Activated B cell treated with CpG ODN at 0.5 μM for 24 hours (primary cell): ENCODE measurements around the gene PTBP3. TPM values are rescaled to one million over a fixed set of nuclear protein-coding genes. Genes with fewer than 3 reads are reported as not detected.

Experiments used
- ATAC-seq: fragments of 200-7000 bp; cut with Tn5 transposase; one replicate; pipeline ENCODE4 v1.10.0; 2021; ENCODE audit warnings: low read depth, mild to moderate bottlenecking, moderate library complexity
- CTCF ChIA-PET: fragments of 350-600 bp; sonication (Branson Sonifier 250); formaldehyde crosslinking; loops from one replicate; lab custom pipeline; 2021; ENCODE audit warnings: antibody characterized with exemption; lab: Charles Lee
- POLR2A ChIA-PET: fragments of 350-600 bp; sonication (Branson Sonifier 250); formaldehyde crosslinking; loops from one replicate; lab custom pipeline; 2021; ENCODE audit warnings: antibody characterized with exemption; lab: Charles Lee
- DNase-seq: peaks from one replicate; pipeline ENCODE4 v3.0.0; 2022
- H3K27ac Mint-ChIP-seq: one replicate; pipeline ENCODE4 v1.8.0; 2020; ENCODE audit warnings: mixed read lengths
- H3K27me3 Mint-ChIP-seq: one replicate; pipeline ENCODE4 v1.8.0; 2021; ENCODE audit warnings: mixed read lengths
- H3K36me3 Mint-ChIP-seq: one replicate; pipeline ENCODE4 v1.8.0; 2021; ENCODE audit warnings: low read depth, mixed read lengths
- H3K4me1 Mint-ChIP-seq: one replicate; pipeline ENCODE4 v1.8.0; 2021; ENCODE audit warnings: mixed read lengths
- H3K4me3 Mint-ChIP-seq: one replicate; pipeline ENCODE4 v1.8.0; 2020; ENCODE audit warnings: mild to moderate bottlenecking, mixed read lengths
- H3K9me3 Mint-ChIP-seq: one replicate; pipeline ENCODE4 v1.8.0; 2020; ENCODE audit warnings: mixed read lengths
- intact Hi-C: fragments of 100-400 bp; cut with micrococcal nuclease; formaldehyde crosslinking; loops from one replicate; pipeline ENCODE4 v1.15.1; 2024
- total RNA-seq: library from RNA; stranded (reverse); gene quantifications from 2 replicates; pipeline ENCODE4 v1.2.3, GENCODE V29; 2022
- TF ChIP-seq, protein P1 (sequence below): fragments of 200-600 bp; IDR thresholded peaks from one replicate; pipeline ENCODE4 v1.8.0; 2022; ENCODE audit warnings: antibody characterized with exemption, mild to moderate bottlenecking

Gene PTBP3
- total RNA-seq, 1 donor from 2014 or later: 106 TPM

DNA sequence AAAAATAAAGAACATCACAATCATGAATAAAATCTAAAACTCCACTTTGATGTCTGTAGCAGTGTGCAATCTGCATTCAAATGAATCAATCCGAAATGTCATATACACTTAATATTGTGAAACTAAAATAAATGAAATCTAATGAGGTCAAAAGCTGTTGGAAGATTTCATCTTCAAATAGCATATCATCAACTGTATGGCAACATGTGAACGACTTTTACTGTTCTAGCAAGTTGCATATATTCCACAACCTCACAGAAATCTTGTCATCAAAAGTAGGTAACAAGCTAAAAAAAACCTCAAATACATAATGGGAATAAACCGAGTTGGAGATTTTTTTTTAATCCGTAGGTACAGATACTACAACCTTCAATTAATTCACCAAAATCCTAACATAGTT lies 1.2 kb downstream of the PTBP3 start:
- peaks cover 53% of the 10 kb centered on the region for H3K4me1 Mint-ChIP-seq
- no peaks in the 10 kb centered on the region for H3K27me3 Mint-ChIP-seq
- H3K9me3 Mint-ChIP-seq: no peaks in the 10 kb centered on the region
- TF ChIP-seq, protein P1, sequence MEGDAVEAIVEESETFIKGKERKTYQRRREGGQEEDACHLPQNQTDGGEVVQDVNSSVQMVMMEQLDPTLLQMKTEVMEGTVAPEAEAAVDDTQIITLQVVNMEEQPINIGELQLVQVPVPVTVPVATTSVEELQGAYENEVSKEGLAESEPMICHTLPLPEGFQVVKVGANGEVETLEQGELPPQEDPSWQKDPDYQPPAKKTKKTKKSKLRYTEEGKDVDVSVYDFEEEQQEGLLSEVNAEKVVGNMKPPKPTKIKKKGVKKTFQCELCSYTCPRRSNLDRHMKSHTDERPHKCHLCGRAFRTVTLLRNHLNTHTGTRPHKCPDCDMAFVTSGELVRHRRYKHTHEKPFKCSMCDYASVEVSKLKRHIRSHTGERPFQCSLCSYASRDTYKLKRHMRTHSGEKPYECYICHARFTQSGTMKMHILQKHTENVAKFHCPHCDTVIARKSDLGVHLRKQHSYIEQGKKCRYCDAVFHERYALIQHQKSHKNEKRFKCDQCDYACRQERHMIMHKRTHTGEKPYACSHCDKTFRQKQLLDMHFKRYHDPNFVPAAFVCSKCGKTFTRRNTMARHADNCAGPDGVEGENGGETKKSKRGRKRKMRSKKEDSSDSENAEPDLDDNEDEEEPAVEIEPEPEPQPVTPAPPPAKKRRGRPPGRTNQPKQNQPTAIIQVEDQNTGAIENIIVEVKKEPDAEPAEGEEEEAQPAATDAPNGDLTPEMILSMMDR: no peak
- intact Hi-C loops: loop anchor here (2.0 to 10.0 kb wide), 7 partner anchors 115 to 847 kb away; partner anchors contain the start of genes ECPAS, KIAA1958 and SUSD1
- ChIA-PET POLR2A (interaction anchor here (0.6 to 3.2 kb wide), 4 partner anchors 20 to 435 kb away, joined by 4 to 35 read pairs (median 8); partner anchors contain the start of genes HSDL2 and UGCG), CTCF (interaction anchor here (0.9 to 1.0 kb wide), 2 partner anchors 70 to 234 kb away, joined by 3 read pairs; no protein-coding TSS in a partner anchor)
- H3K27ac Mint-ChIP-seq: peak overlapping the region; percentile 85
- DNase-seq (no peak), ATAC-seq (no peak)
- peak overlapping the region; percentile 87 for H3K4me3 Mint-ChIP-seq
- peaks cover 5% of the 10 kb centered on the region for H3K36me3 Mint-ChIP-seq

DNA sequence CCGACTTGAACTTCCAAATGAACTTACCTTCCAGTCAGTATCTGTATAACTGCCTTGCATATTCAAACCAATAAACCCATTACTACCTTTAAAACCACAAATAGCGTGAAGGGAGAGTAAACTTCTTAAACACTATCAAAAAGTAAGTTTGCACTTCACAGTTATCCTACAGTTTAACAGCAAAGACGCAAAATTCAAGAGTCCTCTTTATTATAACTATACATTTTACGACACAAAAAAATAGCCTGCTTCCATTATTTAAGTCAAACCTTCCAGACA lies 1.8 kb downstream of the PTBP3 start:
- intact Hi-C loops: loop anchor here (5.0 to 10.0 kb wide), 4 partner anchors 114 to 407 kb away; no protein-coding TSS in a partner anchor

DNA sequence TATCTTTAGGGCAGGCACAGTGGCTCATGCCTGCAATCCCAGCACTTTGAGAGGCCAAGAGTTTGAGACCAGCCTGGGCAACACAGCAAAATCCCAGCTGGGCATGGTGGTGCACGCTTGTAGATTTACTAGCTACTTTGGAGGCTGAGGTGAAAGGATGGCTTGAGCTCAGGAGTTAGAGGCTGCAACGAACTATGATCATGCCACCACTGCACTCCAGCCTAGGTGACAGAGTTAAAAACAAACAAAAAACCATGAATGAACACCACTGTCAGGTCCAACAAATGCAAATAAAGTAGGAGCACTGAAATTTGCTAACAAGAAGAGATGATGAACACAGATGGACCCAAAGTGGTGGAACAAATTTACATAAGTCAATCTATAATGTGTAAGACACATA lies 4.9 kb downstream of the PTBP3 start:
- TF ChIP-seq, protein P1: no peak
- ChIA-PET CTCF (interaction anchor here (0.6 to 1.0 kb wide), 3 partner anchors 14 to 491 kb away, joined by 3 read pairs; no protein-coding TSS in a partner anchor), POLR2A (interaction anchor here (0.8 kb wide), 1 partner anchor 47 kb away, joined by 3 read pairs; no protein-coding TSS in a partner anchor)
- intact Hi-C loops: no loop called here
- peaks cover 5% of the 10 kb centered on the region for H3K9me3 Mint-ChIP-seq
- DNase-seq (no peak), ATAC-seq (no peak)
- H3K4me1 Mint-ChIP-seq: peaks cover 80% of the 10 kb centered on the region
- H3K36me3 Mint-ChIP-seq: peaks cover 21% of the 10 kb centered on the region
- H3K27ac Mint-ChIP-seq: peak overlapping the region; percentile 61
- H3K27me3 Mint-ChIP-seq: no peaks in the 10 kb centered on the region
- H3K4me3 Mint-ChIP-seq: no peak overlapping the region

More for the DNA sequence above, 1.8 kb downstream of the PTBP3 start:
- Mint-ChIP-seq H3K4me3 (peak overlapping the region; percentile 87), H3K27me3 (no peaks in the 10 kb centered on the region), H3K9me3 (no peaks in the 10 kb centered on the region), H3K36me3 (peaks cover 5% of the 10 kb centered on the region), H3K27ac (peak overlapping the region; percentile 85), H3K4me1 (peaks cover 55% of the 10 kb centered on the region)
- no peak for ATAC-seq
- TF ChIP-seq, protein P1: no peak
- ChIA-PET CTCF (interaction anchor here (1.0 kb wide), 1 partner anchor 234 kb away, joined by 3 read pairs; no protein-coding TSS in a partner anchor), POLR2A (interaction anchor here (0.6 to 3.2 kb wide), 2 partner anchors 20 to 48 kb away, joined by 4 to 35 read pairs; partner anchors contain the start of gene HSDL2)
- DNase-seq: no peak

DNA sequence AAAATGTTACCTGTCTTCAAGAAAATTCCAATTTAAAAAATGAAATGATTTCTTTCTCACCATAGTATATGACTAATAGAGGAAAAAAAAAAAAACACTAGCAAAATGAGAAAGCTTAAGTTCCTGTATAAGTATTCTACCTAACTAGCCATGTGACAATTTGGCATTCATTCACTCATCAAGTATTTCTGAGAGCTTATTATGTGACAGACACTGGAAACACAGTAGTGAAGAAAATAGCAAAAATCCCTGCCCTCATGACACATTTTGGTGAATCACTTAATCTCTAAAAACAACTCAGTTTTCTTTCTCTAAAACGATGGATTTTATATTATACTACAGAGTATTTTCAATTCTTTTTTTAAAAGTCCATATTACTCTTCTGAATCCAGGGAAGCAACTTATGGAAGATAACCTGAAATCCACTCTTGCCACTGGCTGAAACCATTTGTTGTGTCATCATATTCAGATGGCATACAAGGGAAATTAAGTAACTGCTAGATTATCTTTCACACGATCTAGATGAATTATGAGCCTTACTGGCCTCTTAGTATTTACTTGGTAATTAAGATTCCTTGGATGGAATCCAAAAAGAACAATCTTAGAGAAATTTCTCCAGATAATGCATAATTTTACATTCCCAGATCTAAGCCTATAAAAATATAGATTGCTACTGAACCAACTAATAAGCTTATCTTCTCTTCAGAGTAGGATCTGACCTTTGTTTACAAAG lies 5.5 kb downstream of the PTBP3 start:
- TF ChIP-seq, protein P1: no peak
- ATAC-seq (no peak), DNase-seq (no peak)
- intact Hi-C loops: no loop called here
- Mint-ChIP-seq H3K27me3 (no peaks in the 10 kb centered on the region), H3K4me3 (no peak overlapping the region), H3K9me3 (peaks cover 10% of the 10 kb centered on the region), H3K36me3 (peaks cover 27% of the 10 kb centered on the region), H3K4me1 (peaks cover 86% of the 10 kb centered on the region), H3K27ac (peak overlapping the region; percentile 18)
- POLR2A ChIA-PET: interaction anchor here (0.7 to 0.8 kb wide), 2 partner anchors 47 to 697 kb away, joined by 3 read pairs; partner anchors contain the start of gene DNAJC25
- CTCF ChIA-PET: interaction anchor here (0.9 to 1.0 kb wide), 2 partner anchors 33 to 492 kb away, joined by 3 read pairs; no protein-coding TSS in a partner anchor

DNA sequence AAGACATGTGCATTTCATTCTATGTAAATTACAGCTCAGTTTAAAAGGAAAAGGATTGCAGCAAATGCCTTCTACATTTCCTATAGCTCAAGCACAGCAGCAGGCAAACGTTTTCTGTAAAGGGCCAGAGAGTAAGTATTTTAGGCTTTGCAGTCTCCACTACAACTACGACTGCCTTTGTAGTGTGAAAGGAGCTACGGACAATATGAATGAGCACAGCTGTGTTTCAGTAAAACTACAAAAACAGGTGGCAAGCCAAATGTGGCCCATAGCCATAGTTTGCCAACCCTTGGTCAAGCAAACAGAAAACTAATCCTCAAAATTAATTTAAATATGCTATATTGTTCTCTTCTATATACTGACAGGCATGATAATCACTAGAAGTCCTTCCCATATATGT lies 7.2 kb downstream of the PTBP3 start:
- Mint-ChIP-seq H3K27me3 (no peaks in the 10 kb centered on the region), H3K4me1 (peaks cover 84% of the 10 kb centered on the region)

More for the DNA sequence above, 7.2 kb downstream of the PTBP3 start:
- peaks cover 33% of the 10 kb centered on the region for H3K36me3 Mint-ChIP-seq
- H3K9me3 Mint-ChIP-seq: peaks cover 10% of the 10 kb centered on the region
- no peak overlapping the region for H3K4me3 Mint-ChIP-seq
- DNase-seq (no peak), ATAC-seq (no peak)
- ChIA-PET CTCF (no interaction called here), POLR2A (interaction anchor here (0.9 to 1.4 kb wide), 2 partner anchors 10 to 695 kb away, joined by 3 to 6 read pairs; partner anchors contain the start of gene DNAJC25)
- H3K27ac Mint-ChIP-seq: peak overlapping the region; percentile 42
- TF ChIP-seq, protein P1: no peak
- intact Hi-C loops: no loop called here
